Panc1 (cell line): Measurements from ENCODE around the gene ERC2. TPM values are rescaled to one million over a fixed set of nuclear protein-coding genes. Genes with fewer than 3 reads are reported as not detected.

Source experiments
- ATAC-seq: fragments of 200-7000 bp; cut with Tn5 transposase; 2 replicates; pipeline ENCODE4 v1.9.1; 2020; ENCODE audit warnings: mild to moderate bottlenecking, moderate library complexity
- BruUV-seq: library from RNA; stranded (reverse); fragments of 400-500 nt; replicated peaks from 2 replicates; lab custom pipeline; 2021; lab: Mats Ljungman, UMichigan
- CTCF ChIA-PET: fragments of 300-600 bp; sonication (Branson Sonifier 250); formaldehyde crosslinking; loops from one replicate; lab custom pipeline; 2022; ENCODE audit warnings: antibody characterized with exemption; lab: Charles Lee
- POLR2A ChIA-PET: fragments of 300-600 bp; sonication (Branson Sonifier 250); formaldehyde crosslinking; loops from one replicate; lab custom pipeline; 2022; ENCODE audit warnings: antibody characterized with exemption; lab: Charles Lee
- DNase-seq: peaks from one replicate; pipeline ENCODE4 v3.0.0-alpha.2; 2010; ENCODE audit warnings: low read depth, low spot score
- H3K27ac ChIP-seq: 2 replicates; pipeline ENCODE4 v1.5.1; 2011; ENCODE audit warnings: mild to moderate bottlenecking, low read length, inconsistent platforms
- H3K27me3 ChIP-seq: fragments of 200-500 bp; sonication (Bioruptor generic); 2 replicates; pipeline ENCODE4 v1.6.0; 2014; ENCODE audit warnings: low read length, inconsistent platforms; ENCODE audit not compliant: control insufficient read depth, insufficient read depth
- H3K36me3 ChIP-seq: fragments of 200-500 bp; sonication (Bioruptor generic); 2 replicates; pipeline ENCODE4 v1.5.1; 2014; ENCODE audit warnings: inconsistent platforms, mild to moderate bottlenecking, low read length, moderate library complexity; ENCODE audit not compliant: control insufficient read depth, insufficient read depth
- H3K4me1 ChIP-seq: 2 replicates; pipeline ENCODE4 v1.5.1; 2011; ENCODE audit warnings: inconsistent platforms, mild to moderate bottlenecking, low read length, moderate library complexity; ENCODE audit not compliant: control insufficient read depth, insufficient read depth
- H3K4me3 ChIP-seq, 2 experiments: 2 replicates each; pipeline ENCODE4 v1.5.1; 2011 to 2012; ENCODE audit warnings: low read depth in 2 of 2, low read length in 2 of 2, mild to moderate bottlenecking in 2 of 2, inconsistent platforms in 1 of 2, moderate library complexity in 1 of 2
- H3K9me3 ChIP-seq: fragments of 200-500 bp; sonication (Bioruptor generic); 2 replicates; pipeline ENCODE4 v1.5.1; 2014; ENCODE audit warnings: low read depth, mild to moderate bottlenecking, inconsistent platforms, low read length, moderate library complexity; ENCODE audit not compliant: control insufficient read depth, insufficient read depth
- CTCF ChIP-seq: fragments of 450-650 bp; IDR thresholded peaks from 2 replicates; pipeline ENCODE4 v1.5.1; 2017; ENCODE audit warnings: mild to moderate bottlenecking
- POLR2AphosphoS5 ChIP-seq: IDR thresholded peaks from 2 replicates; pipeline ENCODE4 v1.6.1; 2012; ENCODE audit warnings: mild to moderate bottlenecking, low read depth, low read length, moderate library complexity
- REST ChIP-seq, 2 experiments: IDR thresholded peaks; 2 replicates each; pipeline ENCODE4 v1.6.1; 2011 to 2012; ENCODE audit warnings: low read depth in 2 of 2, control low read depth in 1 of 2, low read length in 1 of 2, mild to moderate bottlenecking in 1 of 2, moderate library complexity in 1 of 2; ENCODE audit not compliant: insufficient read depth in 1 of 2
- SIN3A ChIP-seq: IDR thresholded peaks from 2 replicates; pipeline ENCODE4 v1.6.1; 2012; ENCODE audit warnings: low read depth, mild to moderate bottlenecking, low read length, moderate library complexity, borderline replicate concordance; ENCODE audit not compliant: insufficient read depth
- TCF7L2 ChIP-seq: IDR thresholded peaks from 2 replicates; pipeline ENCODE4 v1.6.1; 2011; ENCODE audit warnings: mild to moderate bottlenecking, low read depth, low read length, inconsistent platforms
- in situ Hi-C: cut with HindIII; loops from 2 replicates; pipeline ENCODE4 v1.10.0; 2016; ENCODE audit warnings: low sequenced_read_pairs, low pct_unique_long_range_greater_than_20kb
- intact Hi-C: fragments of 100-400 bp; cut with micrococcal nuclease; formaldehyde crosslinking; loops from one replicate; pipeline ENCODE4 v1.10.0; 2022; ENCODE audit not compliant: unreplicated experiment
- total RNA-seq: library from RNA; stranded (reverse); gene quantifications from one replicate; pipeline ENCODE4 v1.2.1, GENCODE V29; 2021; ENCODE audit not compliant: unreplicated experiment

The ERC2 gene
- total RNA-seq, 1 experiment from 2014 or later: 0.33 TPM

- TF ChIP-seq POLR2AphosphoS5 (no peak), SIN3A (no peak), REST (IDR thresholded peaks at IDR 0.05; ENCODE audit: insufficient read depth in 1 of 2, low read depth in 2 of 2, low read length in 1 of 2) (no peak), CTCF (no peak), TCF7L2 (no peak)
- no peaks in the 10 kb centered on the region for H3K27me3 ChIP-seq
- H3K9me3 ChIP-seq: no peaks in the 10 kb centered on the region
- no peak overlapping the region for H3K4me3 ChIP-seq
- in situ Hi-C loops: no loop called here
- no peak for DNase-seq
- intact Hi-C loops: no loop called here
- no peaks in the 10 kb centered on the region for H3K4me1 ChIP-seq
- no peaks in the 10 kb centered on the region for H3K36me3 ChIP-seq
- no TSS peak for BruUV-seq
- POLR2A ChIA-PET: no interaction called here
- no peak overlapping the region for H3K27ac ChIP-seq
- no peak for ATAC-seq
- CTCF ChIA-PET: no interaction called here
Observed at GRCh38 chr3:55911266-55911665, 557.0 kb downstream of the ERC2 start.

GRCh38 chr3:55910543-55910942, 557.7 kb downstream of the ERC2 start:
- intact Hi-C loops: no loop called here
- TF ChIP-seq REST (IDR thresholded peaks at IDR 0.05; ENCODE audit: insufficient read depth in 1 of 2, low read depth in 2 of 2, low read length in 1 of 2): no peak
- no peak for TF ChIP-seq POLR2AphosphoS5
- TF ChIP-seq CTCF: no peak
- TF ChIP-seq TCF7L2: no peak
- no peak for TF ChIP-seq SIN3A
- Histone ChIP-seq H3K9me3 (no peaks in the 10 kb centered on the region), H3K4me1 (no peaks in the 10 kb centered on the region), H3K27ac (no peak overlapping the region), H3K4me3 (no peak overlapping the region), H3K27me3 (no peaks in the 10 kb centered on the region), H3K36me3 (no peaks in the 10 kb centered on the region)
- BruUV-seq: no TSS peak
- ChIA-PET POLR2A (no interaction called here), CTCF (no interaction called here)
- no peak for ATAC-seq
- DNase-seq: no peak
- in situ Hi-C loops: no loop called here
